ENCODE results near the gene ARHGAP22. TPM values are rescaled to one million over a fixed set of nuclear protein-coding genes. Genes with fewer than 3 reads are reported as not detected.

Gene ARHGAP22
- total and polyA plus RNA-seq, 4 donors, result 0.23 to 2.3 (median 0.54) TPM

DNA sequence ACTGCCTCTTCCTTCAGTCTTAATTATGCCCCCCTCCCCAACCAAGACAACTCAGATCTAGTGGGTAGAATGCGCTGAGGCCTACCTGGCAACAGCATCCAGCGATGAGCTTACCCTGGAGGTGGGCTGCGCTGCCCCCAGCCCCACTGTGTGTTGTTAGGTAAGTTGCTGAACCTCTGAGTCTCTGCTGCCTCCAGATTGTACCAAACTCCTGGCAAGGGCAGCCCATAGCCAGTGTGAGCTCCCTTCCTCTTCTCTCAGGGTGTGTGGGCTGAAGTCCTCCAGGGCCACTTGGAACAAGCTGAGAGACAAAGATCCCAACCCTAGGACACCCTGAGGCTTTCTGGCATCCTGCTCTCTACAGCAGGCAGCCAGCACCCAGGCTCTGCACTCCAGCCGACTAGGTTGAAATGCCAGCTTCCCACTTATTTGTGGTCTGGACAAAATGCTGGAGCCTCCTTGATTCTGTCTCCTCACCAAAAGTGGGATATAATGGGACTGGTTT, 135.3 kb downstream of the ARHGAP22 start:
- no peaks in the 10 kb centered on the region for H3K36me3 ChIP-seq (ENCODE audit: control insufficient read depth in 4 of 4, insufficient read depth in 3 of 4, low read depth in 1 of 4, low read length in 3 of 4)
- H3K4me1 ChIP-seq (ENCODE audit: control insufficient read depth in 4 of 4, insufficient read depth in 4 of 4, low read length in 3 of 4), result peaks cover 0 to 3% (median 2%) of the 10 kb centered on the region in 4 donors
- H3K27me3 ChIP-seq (ENCODE audit: control insufficient read depth in 4 of 4, insufficient read depth in 4 of 4, low read length in 3 of 4), result peaks cover 0 to 3% (median 0%) of the 10 kb centered on the region in 4 donors
- H3K4me3 ChIP-seq (ENCODE audit: low read depth in 1 of 3, low read length in 3 of 3), result no peak overlapping the region
- no peak for DNase-seq (ENCODE audit: low spot score)
- no peak overlapping the region for H3K9ac ChIP-seq (ENCODE audit: low read depth in 1 of 2, low read length in 2 of 2)
- TF ChIP-seq, protein P1, sequence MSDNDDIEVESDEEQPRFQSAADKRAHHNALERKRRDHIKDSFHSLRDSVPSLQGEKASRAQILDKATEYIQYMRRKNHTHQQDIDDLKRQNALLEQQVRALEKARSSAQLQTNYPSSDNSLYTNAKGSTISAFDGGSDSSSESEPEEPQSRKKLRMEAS (IDR thresholded peaks at IDR 0.05), result no peak
- TF ChIP-seq FOXA2 (IDR thresholded peaks at IDR 0.05) (no peak), GABPA (IDR thresholded peaks at IDR 0.05 in 1 of 2, conservative IDR thresholded peaks at IDR 0.05 in 1 of 2) (no peak), NR2F2 (IDR thresholded peaks at IDR 0.05) (no peak), FOXA1 (IDR thresholded peaks at IDR 0.05) (no peak), RXRA (IDR thresholded peaks at IDR 0.05) (no peak), HNF4A (conservative IDR thresholded peaks at IDR 0.05) (no peak), TAF1 (conservative IDR thresholded peaks at IDR 0.05) (no peak), YY1 (IDR thresholded peaks at IDR 0.05) (no peak), EGR1 (IDR thresholded peaks at IDR 0.05; ENCODE audit: low read depth in 2 of 2) (no peak), SP1 (IDR thresholded peaks at IDR 0.05) (no peak), HNF4G (IDR thresholded peaks at IDR 0.05) (no peak), JUND (IDR thresholded peaks at IDR 0.05) (no peak)
- TF ChIP-seq, protein P2, sequence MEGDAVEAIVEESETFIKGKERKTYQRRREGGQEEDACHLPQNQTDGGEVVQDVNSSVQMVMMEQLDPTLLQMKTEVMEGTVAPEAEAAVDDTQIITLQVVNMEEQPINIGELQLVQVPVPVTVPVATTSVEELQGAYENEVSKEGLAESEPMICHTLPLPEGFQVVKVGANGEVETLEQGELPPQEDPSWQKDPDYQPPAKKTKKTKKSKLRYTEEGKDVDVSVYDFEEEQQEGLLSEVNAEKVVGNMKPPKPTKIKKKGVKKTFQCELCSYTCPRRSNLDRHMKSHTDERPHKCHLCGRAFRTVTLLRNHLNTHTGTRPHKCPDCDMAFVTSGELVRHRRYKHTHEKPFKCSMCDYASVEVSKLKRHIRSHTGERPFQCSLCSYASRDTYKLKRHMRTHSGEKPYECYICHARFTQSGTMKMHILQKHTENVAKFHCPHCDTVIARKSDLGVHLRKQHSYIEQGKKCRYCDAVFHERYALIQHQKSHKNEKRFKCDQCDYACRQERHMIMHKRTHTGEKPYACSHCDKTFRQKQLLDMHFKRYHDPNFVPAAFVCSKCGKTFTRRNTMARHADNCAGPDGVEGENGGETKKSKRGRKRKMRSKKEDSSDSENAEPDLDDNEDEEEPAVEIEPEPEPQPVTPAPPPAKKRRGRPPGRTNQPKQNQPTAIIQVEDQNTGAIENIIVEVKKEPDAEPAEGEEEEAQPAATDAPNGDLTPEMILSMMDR (IDR thresholded peaks at IDR 0.05; ENCODE audit: low read depth, low read length, missing input control), result no peak
- TF ChIP-seq, protein P3, sequence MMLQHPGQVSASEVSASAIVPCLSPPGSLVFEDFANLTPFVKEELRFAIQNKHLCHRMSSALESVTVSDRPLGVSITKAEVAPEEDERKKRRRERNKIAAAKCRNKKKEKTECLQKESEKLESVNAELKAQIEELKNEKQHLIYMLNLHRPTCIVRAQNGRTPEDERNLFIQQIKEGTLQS (IDR thresholded peaks at IDR 0.05), result no peak
- TF ChIP-seq, protein P4, sequence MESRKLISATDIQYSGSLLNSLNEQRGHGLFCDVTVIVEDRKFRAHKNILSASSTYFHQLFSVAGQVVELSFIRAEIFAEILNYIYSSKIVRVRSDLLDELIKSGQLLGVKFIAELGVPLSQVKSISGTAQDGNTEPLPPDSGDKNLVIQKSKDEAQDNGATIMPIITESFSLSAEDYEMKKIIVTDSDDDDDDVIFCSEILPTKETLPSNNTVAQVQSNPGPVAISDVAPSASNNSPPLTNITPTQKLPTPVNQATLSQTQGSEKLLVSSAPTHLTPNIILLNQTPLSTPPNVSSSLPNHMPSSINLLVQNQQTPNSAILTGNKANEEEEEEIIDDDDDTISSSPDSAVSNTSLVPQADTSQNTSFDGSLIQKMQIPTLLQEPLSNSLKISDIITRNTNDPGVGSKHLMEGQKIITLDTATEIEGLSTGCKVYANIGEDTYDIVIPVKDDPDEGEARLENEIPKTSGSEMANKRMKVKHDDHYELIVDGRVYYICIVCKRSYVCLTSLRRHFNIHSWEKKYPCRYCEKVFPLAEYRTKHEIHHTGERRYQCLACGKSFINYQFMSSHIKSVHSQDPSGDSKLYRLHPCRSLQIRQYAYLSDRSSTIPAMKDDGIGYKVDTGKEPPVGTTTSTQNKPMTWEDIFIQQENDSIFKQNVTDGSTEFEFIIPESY (IDR thresholded peaks at IDR 0.05), result no peak
- TF ChIP-seq, protein P5, sequence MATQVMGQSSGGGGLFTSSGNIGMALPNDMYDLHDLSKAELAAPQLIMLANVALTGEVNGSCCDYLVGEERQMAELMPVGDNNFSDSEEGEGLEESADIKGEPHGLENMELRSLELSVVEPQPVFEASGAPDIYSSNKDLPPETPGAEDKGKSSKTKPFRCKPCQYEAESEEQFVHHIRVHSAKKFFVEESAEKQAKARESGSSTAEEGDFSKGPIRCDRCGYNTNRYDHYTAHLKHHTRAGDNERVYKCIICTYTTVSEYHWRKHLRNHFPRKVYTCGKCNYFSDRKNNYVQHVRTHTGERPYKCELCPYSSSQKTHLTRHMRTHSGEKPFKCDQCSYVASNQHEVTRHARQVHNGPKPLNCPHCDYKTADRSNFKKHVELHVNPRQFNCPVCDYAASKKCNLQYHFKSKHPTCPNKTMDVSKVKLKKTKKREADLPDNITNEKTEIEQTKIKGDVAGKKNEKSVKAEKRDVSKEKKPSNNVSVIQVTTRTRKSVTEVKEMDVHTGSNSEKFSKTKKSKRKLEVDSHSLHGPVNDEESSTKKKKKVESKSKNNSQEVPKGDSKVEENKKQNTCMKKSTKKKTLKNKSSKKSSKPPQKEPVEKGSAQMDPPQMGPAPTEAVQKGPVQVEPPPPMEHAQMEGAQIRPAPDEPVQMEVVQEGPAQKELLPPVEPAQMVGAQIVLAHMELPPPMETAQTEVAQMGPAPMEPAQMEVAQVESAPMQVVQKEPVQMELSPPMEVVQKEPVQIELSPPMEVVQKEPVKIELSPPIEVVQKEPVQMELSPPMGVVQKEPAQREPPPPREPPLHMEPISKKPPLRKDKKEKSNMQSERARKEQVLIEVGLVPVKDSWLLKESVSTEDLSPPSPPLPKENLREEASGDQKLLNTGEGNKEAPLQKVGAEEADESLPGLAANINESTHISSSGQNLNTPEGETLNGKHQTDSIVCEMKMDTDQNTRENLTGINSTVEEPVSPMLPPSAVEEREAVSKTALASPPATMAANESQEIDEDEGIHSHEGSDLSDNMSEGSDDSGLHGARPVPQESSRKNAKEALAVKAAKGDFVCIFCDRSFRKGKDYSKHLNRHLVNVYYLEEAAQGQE (IDR thresholded peaks at IDR 0.05), result no peak
- WGBS, result 92% methylated on average over 4 of the region's 4 CpGs
- H3K27ac ChIP-seq (ENCODE audit: low read depth in 1 of 2, low read length in 2 of 2), result no peak overlapping the region
- H3K9me3 ChIP-seq (ENCODE audit: control insufficient read depth in 4 of 4, low read length in 3 of 4), result no peaks in the 10 kb centered on the region
